Measurements from ENCODE around the gene CHAF1A.
A peak's percentile ranks its signal among the peaks of the same experiment; 100 is the strongest.

The CHAF1A gene

GRCh38 chr19:4444765-4445741 is 42.6 kb downstream of the CHAF1A start:
- TF ChIP-seq, protein P1, sequence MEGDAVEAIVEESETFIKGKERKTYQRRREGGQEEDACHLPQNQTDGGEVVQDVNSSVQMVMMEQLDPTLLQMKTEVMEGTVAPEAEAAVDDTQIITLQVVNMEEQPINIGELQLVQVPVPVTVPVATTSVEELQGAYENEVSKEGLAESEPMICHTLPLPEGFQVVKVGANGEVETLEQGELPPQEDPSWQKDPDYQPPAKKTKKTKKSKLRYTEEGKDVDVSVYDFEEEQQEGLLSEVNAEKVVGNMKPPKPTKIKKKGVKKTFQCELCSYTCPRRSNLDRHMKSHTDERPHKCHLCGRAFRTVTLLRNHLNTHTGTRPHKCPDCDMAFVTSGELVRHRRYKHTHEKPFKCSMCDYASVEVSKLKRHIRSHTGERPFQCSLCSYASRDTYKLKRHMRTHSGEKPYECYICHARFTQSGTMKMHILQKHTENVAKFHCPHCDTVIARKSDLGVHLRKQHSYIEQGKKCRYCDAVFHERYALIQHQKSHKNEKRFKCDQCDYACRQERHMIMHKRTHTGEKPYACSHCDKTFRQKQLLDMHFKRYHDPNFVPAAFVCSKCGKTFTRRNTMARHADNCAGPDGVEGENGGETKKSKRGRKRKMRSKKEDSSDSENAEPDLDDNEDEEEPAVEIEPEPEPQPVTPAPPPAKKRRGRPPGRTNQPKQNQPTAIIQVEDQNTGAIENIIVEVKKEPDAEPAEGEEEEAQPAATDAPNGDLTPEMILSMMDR (IDR thresholded peaks at IDR 0.05) = no peak
- peaks cover 26% of the 10 kb centered on the region for H3K36me3 Mint-ChIP-seq (ENCODE audit: low read depth)
- peak; percentile 40 for DNase-seq
- peaks cover 46% of the 10 kb centered on the region for H3K4me1 Mint-ChIP-seq
- H3K27me3 Mint-ChIP-seq (ENCODE audit: low read depth, poor library complexity) = no peaks in the 10 kb centered on the region
- H3K4me3 Mint-ChIP-seq = no peak overlapping the region
- peak overlapping the region; percentile 89 for H3K27ac Mint-ChIP-seq
- no peaks in the 10 kb centered on the region for H3K9me3 Mint-ChIP-seq

DNA sequence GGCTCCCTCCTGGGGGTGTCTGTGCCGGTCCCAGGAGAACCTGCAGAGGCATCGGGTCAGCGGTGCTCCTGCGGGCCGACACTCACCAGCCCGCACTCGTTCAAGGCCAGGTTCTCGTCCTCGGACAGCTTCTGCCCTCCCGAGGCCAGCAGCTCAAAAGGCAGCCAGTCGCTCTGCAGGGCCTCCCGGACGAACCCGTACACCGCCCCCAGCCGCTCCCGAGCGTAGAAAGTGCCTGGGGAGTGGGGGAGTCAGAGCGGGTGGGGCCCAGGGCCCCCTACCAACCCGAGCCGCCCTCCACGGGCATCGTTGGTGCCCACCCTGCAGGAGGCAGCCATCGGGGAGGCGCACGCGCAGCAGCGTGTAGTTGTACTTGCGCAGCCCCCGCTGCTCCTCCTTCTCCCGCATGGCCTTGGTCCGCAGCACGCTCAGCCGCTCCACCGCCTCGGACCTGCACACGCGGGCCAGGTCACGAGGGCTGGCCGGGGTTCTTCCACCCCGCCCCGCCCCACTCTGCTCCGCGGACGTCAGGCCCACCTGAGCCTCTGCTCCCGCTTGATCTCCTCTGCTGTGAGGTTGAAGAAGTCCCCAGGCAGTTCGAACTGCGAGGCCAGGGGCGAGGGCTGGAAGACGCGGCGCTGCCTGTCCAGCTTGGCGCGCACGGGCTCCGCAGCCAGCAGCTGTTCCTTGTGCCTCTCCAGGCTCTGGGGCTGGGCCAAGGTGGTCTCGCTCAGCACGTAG is 43.7 kb downstream of the CHAF1A start:
- Mint-ChIP-seq H3K4me3 (no peak overlapping the region), H3K9me3 (no peaks in the 10 kb centered on the region), H3K36me3 (ENCODE audit: low read depth) (peaks cover 29% of the 10 kb centered on the region), H3K27ac (peak overlapping the region; percentile 64), H3K4me1 (peaks cover 50% of the 10 kb centered on the region), H3K27me3 (ENCODE audit: low read depth, poor library complexity) (no peaks in the 10 kb centered on the region)
- DNase-seq = no peak
- TF ChIP-seq, protein P1 (IDR thresholded peaks at IDR 0.05) = no peak

- H3K9me3 Mint-ChIP-seq = no peaks in the 10 kb centered on the region
- no peak overlapping the region for H3K27ac Mint-ChIP-seq
- peaks cover 29% of the 10 kb centered on the region for H3K36me3 Mint-ChIP-seq (ENCODE audit: low read depth)
- no peaks in the 10 kb centered on the region for H3K27me3 Mint-ChIP-seq (ENCODE audit: low read depth, poor library complexity)
- no peak overlapping the region for H3K4me3 Mint-ChIP-seq
- H3K4me1 Mint-ChIP-seq = peaks cover 50% of the 10 kb centered on the region
- no peak for DNase-seq
- TF ChIP-seq, protein P1 (IDR thresholded peaks at IDR 0.05) = no peak
These were observed 44.3 kb downstream of the CHAF1A start for GRCh38 chr19:4446704-4447200.

- Mint-ChIP-seq H3K27me3 (ENCODE audit: low read depth, poor library complexity) (no peaks in the 10 kb centered on the region), H3K4me3 (no peak overlapping the region), H3K36me3 (ENCODE audit: low read depth) (peaks cover 29% of the 10 kb centered on the region), H3K4me1 (peaks cover 43% of the 10 kb centered on the region), H3K9me3 (no peaks in the 10 kb centered on the region), H3K27ac (no peak overlapping the region)
- DNase-seq = no peak
- TF ChIP-seq, protein P1 (IDR thresholded peaks at IDR 0.05) = no peak
These were observed 45.1 kb downstream of the CHAF1A start for GRCh38 chr19:4447327-4448146.

DNA sequence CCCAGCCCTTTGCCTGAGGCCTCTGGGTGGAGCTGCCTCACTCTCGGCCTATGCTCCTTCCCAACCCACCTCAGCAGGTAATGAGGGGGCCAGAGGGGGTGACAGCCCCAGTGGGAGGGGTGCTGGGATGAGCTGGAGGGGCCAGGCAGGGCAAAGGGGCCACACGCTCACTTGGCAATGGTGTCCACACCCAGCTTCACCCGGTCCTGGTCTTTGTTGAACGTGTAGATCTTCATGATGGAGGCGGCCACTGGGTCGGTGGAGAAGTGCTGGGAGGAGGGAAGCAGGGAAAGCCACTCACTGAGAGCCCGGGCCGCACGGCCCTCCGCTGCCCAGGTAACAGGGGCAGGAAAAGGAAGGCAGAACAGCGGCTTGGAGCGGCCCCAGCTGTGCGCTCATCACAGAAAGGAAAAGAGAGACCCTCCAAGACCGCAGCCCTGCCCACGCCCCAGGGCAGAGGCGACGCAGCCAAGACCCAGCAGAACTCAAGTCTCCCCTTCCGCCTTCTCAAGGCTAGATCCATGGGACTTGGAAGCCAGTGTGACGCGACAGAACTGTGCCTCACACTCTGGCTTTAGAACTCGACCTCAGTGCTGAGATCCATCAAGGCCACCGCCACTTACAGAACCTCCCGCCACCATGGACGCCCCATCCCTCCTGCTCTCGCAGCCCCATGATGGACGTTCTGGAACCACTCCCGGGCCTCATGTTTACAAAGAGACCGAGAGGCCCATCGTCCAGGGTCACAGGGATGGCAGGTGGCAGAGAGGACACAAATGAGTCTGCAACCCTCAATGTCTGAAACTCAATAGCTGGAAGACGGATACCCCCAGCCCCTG is 45.9 kb downstream of the CHAF1A start:
- H3K9me3 Mint-ChIP-seq = no peaks in the 10 kb centered on the region
- no peaks in the 10 kb centered on the region for H3K27me3 Mint-ChIP-seq (ENCODE audit: low read depth, poor library complexity)
- H3K4me3 Mint-ChIP-seq = no peak overlapping the region
- DNase-seq = no peak
- H3K27ac Mint-ChIP-seq = peak overlapping the region; percentile 32
- TF ChIP-seq, protein P1 (IDR thresholded peaks at IDR 0.05) = no peak
- peaks cover 29% of the 10 kb centered on the region for H3K36me3 Mint-ChIP-seq (ENCODE audit: low read depth)
- peaks cover 43% of the 10 kb centered on the region for H3K4me1 Mint-ChIP-seq
